GM20431 (cell line): Measurements from ENCODE around the gene RNFT2.

ENCODE experiments used
- in situ Hi-C: fragments of 300-500 bp; cut with MseI, MboI; formaldehyde crosslinking; loops from one replicate; pipeline ENCODE4 v1.15.0; 2020; ENCODE audit warnings: low sequenced_read_pairs; ENCODE audit not compliant: unreplicated experiment

Gene RNFT2

DNA sequence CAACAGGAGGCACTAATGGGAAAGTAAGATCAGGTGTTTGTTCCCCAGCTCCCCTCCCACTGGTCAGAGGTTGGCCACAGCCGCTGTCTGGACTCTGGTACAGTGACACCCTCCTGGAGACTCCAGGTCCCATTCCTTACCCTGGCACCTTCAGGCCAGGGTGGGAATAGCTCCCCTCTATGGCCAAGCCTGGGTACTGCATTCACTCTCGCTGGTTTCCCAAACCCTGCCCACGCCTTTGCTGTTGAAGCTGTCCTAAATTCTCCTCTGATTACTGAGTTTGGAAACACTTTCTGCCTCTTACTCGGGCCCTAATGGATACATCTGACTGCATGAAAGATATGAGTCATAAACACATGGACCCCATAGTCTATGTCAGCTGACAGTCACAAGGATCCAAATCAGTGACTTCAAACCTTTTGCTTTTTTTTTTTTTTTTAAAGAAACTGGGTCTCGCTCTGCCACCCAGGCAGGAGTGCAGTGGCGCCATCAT, 125.2 kb downstream of the RNFT2 start:
- in situ Hi-C loops, result no loop called here

DNA sequence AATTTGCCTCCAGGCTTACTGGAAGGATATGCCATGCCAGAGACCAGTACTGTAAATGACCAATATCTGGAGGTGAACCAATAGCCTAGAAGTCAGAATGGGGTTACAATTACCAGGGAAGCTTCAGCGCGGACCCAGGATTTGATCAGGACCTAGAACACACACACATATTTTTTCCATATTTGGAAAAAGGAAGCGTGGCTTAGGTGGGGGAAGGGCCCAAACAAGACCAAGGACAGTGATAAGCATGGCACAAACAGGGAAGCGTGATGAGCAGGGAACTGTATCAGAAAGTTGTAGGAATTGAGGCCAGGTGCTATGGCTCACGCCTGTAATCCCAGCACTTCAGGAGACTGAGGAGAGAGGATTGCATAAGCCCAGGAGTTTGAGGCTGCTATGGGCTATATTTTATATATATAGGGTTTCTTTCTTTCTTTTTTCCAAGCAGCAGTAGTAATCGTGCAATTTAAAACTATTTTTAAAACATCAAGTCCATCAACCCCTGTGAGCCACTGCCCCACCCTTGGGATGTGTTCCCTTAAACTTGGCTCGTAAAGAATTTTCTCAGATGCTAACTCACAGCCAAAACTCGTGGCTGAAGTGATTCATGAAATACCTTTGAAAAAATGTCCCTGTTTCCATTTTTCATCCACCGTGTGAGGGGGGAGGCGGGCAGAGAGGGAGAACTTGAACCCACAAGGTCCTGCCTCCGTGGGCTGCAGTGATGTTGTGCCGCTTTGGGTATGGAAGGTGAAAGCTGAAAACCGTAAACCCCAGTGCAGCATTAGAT, 126.5 kb downstream of the RNFT2 start:
- in situ Hi-C loops, result no loop called here

DNA sequence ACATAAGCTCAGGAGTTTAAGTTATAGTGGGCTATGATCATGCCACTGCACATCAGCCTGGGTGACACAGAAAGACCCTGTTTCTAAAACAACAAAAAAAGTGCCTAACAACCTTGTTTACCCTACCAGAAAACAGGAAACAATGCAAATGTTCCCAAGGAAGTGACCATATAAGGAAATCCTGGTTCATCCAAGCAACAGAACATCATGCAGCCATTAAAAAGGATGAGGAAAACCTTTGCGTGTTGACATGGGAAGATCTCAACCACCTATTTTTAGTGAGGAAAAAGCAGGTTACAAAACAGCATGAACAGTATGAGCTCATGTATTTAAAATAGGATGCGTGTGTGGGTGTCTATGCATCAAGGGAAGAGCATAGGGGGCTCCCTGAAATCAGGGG, 129.4 kb downstream of the RNFT2 start:
- in situ Hi-C loops, result no loop called here

DNA sequence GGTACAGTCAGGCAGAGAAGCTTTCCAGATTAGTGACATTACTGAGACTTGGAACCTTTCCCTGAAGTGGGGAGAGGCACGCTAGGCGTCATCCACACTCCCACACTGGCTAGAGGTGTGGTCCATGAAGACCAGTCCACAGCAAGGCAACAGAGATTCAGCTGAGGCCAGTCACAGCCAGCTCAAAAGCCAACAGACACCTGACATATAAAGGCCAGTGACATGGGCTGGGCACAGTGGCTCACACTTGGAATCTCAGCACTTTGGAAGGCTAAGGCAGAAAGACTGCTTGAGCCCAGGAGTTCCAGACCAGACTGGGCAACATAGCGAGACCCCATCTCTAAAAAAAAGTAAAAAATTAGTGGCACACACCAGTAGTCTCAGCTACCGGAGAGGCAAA, 132.2 kb downstream of the RNFT2 start:
- in situ Hi-C loops, result no loop called here

DNA sequence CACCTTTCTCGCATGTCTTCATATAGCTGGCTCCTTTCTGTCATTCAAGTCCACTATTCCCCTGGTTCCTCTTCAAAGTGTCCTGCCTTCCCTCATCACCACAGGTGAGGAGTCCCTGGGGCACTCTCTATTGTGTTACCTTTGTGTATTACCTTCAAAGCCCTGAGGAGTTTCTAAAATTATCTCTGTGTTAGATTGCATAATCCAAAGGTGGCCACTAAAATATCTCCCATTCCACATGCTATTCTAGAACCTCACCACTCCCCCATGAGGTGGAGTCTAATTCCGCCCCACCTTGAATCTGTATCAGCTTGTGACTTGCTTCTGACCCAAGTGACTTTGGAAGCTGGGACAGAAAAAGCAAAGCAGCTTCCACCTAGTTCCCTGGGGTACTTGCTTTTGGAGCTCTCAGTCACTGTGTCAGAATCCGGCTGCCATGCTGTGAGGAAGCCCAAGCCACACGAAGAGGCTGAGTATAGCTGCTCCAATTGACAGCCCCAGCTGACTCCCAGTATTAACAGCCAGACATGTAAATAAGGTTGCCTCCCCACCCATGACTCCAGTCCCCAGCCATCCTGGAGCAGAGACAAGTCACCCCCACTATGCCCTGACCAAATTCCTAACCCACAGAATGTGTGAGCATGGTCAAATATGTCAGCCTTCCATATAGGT, 136.3 kb downstream of the RNFT2 start:
- in situ Hi-C loops, result no loop called here

DNA sequence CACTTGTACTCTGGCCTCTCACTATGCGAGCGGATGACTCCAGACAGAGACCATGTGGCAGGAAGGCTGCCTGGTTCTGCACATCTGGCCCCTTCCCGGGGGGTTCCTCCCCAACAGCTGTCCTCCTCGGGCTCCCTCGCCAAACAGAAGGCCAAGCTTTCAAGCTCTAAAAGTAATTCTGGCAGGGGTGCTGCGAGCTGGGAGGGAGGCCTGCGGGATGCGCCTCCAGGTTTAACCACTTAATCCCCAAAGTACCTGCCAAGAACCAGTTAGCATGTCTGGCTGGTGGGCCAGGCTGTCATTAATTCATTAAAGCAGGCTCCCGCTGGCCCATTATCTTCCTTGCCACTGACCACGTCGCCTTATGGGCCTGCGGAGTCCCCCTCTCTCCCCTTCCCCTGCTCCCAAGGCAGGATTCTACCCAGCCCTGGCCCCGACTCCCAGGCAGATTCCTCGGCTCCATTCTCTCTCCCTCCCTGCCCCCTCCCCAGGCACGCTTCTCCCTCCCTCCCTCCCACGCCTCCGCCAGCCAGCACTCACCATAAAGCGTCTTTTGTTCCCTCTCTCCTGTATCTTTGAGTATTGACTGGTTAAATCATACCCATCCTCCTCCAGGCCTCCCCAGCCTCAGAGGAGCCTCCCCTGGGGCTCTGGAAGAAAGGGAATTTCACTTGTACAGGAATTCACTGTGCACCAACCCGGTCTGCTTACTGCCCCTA, 138.2 kb downstream of the RNFT2 start:
- in situ Hi-C loops, result no loop called here

DNA sequence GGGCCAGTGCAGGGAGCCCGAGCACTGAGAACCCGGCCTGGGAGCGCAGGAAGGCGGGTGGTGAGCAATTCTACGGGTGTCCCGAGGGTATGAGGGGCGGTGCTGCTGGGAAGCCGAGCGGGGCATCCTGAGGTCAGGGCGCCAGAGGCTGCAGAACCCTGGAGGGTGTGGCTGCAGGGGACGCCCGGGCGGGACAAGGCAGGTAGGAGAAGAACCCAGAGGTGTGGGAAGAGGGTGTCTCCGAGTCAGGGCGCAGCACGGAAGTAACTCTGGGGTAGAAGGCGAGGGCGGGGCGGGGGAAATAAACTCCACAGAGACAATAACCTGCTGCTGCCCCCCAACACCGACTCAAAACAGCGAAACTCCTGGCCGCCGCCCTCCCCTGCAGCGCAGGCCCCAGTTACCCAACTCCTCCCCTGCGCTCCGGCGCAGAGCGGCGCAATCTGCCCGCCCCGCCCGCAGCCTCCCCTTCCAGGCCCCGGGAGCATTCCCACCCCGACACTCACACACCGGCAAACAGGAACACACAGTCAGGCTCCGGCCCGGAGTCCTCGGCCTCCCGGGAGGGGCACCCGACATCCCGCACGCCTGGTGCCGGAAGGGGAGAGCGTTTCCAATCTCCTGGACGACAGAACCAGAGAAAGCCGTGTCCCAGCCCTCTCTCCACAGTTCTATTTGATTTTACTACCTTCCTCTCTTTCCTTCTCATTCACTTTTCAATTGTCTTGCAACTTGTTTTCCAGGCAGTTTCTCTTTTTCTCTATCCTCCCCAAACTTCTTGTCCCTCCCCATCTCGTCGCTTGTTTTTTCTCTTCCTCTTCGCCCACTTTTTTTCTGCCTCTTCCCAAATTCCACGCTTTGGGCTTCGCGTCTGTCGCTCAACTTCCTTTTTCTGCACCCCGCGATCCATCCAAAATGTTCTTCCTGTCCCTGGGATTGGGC, 140.7 kb downstream of the RNFT2 start:
- in situ Hi-C loops, result no loop called here

DNA sequence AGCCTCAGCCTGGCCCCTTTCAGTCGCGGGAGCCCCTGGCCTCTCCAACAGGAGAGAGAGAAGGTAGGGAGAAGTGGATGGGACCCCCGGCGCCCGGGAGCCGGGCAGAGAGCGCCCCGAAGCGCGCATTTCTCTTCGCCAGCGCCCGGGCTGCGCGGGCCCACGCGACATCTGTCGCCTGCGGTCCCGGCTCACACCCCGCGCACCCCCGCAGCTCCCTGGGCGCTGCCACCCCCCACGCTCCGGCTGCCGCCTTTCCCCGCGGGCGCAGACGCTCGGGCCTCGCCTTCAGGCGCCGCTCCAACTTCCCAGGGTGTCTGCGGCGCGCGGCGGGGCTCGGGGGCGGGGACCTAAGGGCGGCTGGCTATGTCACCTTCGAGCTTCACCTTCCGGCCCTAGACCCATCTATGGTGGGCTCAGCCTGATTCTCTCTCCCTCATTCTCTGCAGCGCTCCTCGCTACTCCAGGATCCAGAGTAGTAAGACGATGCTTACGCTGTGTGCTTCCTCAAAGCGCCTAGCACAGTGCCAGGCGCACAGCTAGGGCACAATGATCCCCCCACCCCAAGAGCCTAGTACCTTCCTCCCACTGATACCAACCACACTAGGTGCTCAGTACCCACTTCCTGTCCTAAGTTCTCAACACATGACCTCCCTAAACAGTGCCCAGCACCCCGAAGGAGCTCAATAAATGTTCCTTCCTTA, 141.5 kb downstream of the RNFT2 start:
- in situ Hi-C loops, result no loop called here

DNA sequence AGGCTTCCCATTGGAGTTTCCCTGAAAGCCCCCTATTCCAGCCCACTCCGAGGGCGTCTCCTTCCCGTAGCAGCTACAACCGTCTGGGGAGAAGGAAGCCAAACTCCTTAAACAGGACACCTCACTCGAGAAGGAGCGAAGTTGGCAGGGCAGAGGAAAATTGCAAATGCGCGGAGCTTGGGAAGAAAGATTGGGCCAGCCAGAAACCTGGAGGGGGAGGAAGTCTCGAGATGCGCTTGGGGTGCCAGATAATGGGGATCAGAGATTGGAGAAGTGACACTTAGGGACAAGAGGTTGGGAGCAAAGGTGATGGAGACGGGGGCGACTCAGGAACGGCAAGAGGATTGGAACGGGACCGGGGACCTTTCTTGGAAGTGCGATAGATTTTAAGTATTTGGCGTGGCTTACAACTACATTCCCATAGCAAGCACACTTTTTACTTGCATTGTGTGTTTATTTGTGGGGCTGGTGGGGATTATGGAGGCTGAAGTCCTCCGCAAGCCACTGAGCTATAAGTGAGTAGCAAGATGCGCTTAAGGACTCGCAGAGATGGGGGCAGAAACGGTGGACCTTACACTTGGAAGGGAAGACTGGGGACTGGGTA, 142.2 kb downstream of the RNFT2 start:
- in situ Hi-C loops, result no loop called here

DNA sequence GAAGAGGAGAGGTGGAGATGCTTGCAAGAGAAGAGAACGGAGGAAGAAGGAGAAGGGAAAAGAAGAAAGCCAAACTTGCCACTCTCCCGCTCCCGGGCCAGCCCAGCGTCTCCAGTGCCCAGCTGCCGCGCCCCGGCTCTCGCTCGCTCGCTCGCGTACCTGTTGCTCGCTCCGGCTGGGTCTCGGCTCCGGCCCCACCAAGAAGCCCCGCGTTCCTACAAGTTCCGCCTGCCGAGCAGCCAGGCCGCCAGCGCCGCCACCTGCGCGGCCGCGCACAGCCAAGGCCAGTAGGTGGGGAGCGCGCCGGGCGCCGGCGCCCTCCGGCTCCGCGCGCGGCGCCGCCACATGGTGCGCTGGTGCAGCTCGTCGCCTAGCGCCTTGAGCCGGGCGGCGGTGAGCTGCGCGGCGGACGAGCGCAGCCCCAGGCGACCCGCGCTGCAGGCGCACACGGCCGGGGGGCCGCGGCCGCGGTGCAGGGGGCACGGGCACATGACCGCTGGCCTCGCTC, 142.8 kb downstream of the RNFT2 start:
- in situ Hi-C loops, result no loop called here

DNA sequence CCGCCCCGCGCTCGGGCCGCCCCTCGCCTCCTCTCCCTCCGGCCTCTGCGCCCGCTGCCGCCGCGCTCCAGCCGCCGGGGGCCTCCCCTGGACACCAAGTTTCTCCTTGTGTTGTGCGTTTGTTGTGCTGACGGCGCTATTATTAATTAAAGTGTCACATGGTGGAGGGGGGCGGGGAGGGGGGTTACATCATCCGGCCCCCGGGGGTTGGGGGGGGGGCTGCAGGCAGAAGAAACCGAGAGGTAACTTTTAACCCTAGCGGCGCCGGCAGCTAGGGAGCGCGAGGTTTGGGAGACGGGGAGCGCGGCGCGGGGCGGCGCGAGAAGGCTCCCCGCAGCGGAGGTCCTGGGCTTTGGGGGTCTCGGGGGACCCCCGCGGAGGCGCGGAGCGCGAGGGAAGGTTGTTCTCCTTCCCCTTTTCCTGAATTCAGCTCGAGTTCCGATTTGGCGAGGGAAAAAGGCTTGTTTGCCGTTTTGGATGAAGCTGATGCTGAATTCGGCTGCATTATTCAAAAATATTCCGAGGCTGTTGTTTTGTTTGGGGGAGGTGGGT, 143.3 kb downstream of the RNFT2 start, which contains the start of gene HRK:
TSS of gene HRK (minus strand) at position 117 of the 552 bp plus-strand sequence. CDS start 134 bp downstream, outside the sequence.
- in situ Hi-C loops, result no loop called here

DNA sequence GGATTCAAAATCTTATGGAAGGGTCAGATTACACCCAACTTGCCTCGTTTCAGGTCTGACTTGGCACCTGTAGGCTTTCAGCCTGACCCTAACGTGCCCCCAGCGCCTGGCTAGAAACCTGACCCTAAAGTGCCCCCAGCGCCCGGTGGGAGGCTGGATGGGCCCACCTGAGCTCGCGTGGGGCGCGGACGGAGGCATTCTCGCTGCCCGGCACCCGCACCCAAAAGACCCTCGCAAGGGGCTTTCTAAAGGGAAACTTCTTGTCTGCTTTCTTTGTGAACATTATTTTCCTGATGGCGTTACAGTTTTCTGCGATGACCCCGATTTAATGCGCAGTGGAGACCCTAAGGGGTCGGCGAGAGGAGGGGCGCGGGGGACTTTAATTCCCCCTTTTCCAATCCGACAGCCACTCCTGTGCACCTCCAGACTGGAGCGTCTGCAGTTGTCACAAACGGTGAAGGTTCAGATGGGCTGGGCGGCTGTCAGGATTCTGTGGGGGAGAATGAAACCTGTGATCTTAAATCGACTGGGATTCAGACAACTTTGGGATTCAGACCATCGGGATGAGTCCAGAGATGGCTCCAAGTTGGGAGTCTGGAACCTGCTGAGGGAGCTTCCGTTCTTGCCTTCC, 143.9 kb downstream of the RNFT2 start:
- in situ Hi-C loops, result no loop called here

DNA sequence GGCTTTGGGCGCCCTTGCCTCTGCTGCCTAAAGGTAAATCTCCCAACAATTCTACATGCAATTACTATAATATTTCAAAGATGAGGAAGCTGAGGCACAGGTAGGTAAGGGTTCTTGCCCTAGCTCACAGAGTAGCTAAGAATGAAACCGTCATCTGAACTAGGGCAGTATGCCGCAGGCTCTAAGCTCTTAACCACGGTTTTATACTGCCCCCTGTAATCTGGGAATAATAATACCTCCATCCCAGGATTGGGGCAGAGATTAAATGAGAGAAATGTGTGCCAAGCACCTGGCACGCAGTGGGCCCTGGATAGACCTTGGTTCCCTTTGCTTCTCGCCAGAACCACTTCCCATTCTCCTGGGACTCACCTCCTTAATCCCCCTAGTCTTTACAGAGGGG, 144.6 kb downstream of the RNFT2 start:
- in situ Hi-C loops, result no loop called here

DNA sequence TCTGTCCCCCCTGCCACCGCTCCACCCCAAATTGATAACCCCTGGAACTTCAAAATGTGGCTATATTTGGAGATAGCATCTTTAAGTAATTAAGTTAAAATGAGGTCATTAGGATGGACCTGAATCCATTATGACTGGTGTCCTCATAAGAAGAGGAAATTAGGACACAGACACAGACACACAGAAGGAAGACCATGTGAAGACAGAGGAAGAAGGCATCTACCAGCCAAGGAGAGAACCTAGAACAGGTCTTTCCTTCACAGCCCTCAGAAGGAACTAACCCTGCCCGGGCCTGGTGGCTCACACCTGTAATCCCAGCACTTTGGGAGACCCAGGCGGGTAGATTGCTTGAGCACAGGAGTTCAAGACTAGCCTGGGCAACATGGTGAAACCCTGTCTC, 146.8 kb downstream of the RNFT2 start:
- in situ Hi-C loops, result no loop called here

DNA sequence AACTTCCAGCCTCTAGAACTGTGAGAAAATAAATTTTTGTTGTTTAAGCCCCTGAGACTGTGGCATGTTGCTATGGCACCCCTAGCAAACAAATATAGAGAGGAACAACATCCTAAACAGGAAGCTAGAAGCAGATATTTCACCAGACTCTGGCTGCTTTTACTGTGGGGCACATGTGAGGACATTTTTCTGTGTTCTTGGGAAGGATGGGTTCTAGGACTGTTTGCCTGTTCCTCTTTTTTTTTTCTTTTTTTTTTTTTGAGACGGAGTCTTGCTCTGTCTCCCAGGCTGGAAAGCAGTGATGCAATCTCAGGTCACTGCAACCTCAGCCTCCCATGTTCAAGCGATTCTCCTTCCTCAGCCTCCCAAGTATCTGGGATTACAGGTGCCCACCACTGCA, 147.4 kb downstream of the RNFT2 start:
- in situ Hi-C loops, result no loop called here

DNA sequence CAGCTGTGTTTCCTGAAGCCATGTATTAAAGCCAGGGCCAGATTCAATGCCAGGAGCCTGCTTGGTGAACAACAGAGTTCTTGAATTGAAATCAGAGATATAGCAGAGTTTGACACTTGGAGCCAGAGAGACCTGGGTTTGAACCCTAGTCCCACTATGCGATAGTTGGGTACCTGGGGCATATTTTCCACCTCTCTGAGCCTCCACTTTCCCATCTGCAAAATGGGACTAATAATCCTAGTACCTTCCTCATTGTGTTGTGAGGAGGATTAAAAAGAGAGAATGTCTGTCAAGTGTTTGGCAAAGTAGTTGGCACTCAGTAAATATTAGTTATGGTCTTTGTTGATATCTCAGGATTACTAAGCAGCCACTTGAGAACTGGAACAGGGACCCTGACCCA, 149.1 kb downstream of the RNFT2 start:
- in situ Hi-C loops, result no loop called here

DNA sequence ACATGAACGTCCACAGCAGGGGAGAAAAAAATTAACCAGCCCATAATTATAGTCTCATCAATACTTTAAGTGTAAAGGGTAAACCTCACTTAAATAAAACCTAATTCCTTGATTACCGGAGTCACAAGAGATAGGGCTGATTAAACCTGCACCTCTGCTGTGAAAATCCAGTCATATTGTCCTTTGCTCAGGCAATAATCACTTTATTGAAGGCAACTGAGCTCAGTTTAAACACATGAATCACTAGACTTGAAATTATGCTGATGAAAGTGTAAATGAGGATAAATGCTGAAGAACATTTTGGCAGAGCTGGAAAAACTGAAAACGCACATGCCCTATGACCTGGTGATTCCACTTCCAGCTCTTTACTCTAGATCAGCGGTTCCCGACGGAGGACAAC, 149.8 kb downstream of the RNFT2 start:
- in situ Hi-C loops, result no loop called here

DNA sequence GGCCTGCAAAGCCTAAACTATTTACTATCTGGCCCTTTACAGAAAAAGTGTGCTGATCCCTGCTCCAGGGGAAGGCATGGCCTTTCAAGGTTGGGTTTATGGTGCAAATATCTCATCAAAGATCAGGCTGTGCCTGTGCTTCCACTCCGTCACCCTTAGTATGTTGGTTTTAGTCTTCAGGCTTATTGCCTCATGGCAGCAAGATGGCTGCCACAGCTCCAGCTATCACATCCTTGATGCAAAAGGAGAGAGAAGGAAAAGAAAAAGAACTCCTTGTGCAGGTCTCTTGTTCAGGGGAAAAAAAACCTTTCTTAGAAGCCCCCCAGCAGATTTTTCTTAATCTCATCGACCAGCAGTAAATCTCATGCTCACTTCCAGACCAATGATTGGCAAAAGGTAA, 152.2 kb downstream of the RNFT2 start:
- in situ Hi-C loops, result no loop called here
